Stimulated activated CD4-positive, alpha-beta T cell treated with anti-CD3 and anti-CD28 coated beads, TNF-alpha, amount 100 ng/mL, for 48 hours (primary cell): Measurements from ENCODE around the gene RALGPS1.

Source experiments
- DNase-seq, 3 donors: peaks; one replicate each; pipeline ENCODE4 v3.0.0-alpha.2; 2020; ENCODE audit warnings: low read depth in 3 of 3

Gene RALGPS1

DNA sequence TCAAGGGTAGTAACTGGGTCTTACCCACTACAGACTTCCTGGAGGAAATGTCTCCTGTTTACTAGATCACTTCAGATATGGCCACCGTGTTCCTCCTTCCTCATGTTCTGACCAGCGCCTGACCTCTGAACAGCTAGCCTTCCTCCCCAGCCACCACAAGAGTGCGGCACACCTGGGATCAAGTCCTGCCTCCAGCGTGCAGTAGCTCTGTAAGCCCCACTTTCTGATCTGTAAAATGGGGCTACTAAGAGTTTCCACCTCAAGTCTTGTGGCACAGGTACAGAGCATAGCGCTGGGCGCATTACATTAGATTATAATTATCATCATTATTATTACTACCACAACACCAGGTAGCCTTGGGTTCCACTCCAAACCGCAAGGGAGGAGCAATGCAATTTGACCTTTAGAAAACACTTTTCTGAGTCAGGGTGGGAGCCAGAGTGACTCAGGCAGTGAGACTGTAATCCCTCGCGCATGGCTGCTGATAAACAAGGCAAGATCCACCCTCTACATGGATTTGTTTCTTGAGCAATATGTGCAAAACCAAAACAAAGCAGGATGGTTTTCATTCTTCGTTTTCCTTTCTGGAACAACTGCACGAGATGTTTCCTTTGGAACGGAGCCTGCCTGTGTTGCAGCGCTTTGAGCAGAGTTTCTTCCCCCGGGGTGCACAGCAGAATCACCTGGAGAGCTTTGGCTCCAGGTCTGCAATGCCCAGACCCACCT, 272.8 kb downstream of the RALGPS1 start:
- DNase-seq: no peak

DNA sequence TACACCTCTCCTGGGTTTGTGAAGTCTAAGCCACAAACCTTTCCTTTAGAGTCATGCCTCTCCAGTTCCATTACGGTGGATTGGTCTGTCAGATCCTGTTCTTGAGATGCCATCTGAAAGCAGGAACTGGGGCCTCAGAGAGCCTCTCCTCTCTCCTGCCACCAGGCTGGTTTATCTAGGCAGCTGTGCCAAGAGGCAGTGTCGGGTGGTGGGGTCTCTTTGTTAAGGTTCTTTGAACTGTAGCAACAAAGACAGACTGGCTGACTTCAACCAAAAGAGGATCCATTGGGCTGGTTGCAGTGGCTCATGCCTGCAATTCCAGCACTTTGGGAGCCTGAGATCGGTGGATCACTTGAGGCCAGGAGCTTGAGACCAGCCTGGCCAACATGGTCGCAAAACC, 273.8 kb downstream of the RALGPS1 start:
- no peak for DNase-seq

DNA sequence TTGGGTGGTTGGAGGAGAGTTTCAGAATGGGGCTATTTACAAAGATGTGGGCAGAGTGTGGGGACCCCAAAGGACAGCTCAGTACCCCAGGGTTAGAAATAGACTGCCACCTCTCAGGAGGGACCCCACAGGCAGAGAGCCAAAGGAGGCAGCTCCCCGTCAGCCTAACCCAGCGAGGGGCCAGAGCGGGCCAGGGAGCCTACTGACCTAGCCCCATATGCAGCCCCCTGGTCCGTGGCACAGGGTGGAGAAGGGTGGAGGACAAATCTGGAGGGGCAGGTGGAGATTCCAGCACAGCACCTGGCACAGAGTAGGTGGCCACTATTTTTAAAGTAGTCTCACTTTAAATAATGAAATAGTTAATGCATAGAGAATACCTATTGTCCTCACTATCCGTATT, 275.0 kb downstream of the RALGPS1 start:
- DNase-seq: no peak

DNA sequence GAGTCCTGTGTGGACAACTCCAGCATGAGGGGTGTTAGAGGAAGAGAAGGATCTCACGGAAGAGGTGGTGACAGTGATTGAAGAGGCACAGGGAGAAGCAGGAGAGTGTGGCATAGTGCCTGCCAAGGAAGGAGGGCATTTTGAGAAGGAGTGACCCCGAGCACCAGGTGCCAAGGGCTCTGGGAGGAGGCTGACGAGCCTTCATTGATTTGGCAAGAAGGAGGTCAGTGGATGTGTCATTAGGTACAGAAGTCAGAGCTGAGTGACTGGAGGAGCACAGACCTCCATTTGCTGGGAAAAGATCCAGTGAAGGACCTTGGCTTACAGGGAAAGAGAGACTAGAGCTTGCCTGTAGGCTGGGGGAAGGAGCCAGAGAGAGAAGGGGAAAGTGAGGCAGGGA, 278.2 kb downstream of the RALGPS1 start:
- no peak for DNase-seq

DNA sequence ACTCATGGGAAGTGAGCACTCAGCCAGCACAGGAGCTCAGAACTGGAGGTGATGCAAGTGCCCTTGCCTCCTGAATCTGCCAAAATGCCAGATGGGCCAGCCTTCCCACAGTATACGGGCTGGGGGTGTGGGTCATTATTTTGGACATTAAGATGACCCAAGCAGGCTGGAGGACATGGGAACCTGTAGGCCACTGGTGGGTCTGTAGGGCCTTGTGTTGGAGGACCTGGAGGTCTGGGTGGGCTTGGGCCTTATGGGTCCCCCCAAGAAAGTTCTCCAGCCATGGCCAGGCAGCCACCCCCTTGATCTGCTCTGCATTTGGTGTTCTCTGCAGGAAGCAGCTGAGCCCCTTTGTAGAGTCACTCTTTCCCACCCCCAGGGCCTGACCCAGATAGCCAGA, 278.9 kb downstream of the RALGPS1 start:
- no peak for DNase-seq

DNA sequence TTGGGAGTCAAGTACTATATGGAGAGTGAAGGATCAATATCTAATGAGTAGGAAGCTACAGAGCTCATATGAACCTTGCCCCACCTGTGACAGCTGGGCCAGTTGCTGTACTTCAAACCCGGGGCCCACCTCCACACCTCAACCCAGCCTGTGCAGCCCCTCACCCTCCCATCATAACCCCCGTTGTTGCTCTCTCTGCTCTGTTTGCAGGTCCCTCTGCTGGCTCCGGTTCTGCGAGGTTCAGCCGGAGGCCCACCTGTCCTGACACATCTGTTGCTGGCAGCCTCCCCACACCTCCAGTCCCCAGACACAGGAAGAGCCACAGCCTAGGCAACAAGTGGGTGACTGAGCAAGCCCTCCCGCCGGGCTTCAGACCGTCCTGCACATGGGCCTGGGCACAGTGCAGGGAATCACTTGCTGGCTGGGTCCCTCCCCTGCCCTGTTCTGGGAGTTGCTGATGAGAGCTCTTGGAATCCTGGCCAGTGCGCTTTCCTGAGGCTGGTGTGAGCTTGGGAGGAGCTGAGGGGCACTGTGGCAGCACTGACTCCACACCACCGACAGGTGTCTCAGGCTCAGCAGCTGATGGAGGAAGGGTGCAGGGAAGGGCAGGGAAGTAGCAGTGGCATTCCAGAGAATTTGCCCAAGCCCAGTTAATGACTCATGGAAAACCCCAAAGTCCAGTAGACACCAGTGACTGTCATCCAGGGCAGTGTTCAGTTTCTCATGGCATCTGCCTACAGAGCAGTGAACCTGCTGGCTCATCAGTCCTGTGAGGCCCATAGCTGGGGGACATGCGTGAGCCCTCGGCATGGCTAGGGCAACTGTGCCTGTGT, 280.5 kb downstream of the RALGPS1 start:
- no peak for DNase-seq

DNA sequence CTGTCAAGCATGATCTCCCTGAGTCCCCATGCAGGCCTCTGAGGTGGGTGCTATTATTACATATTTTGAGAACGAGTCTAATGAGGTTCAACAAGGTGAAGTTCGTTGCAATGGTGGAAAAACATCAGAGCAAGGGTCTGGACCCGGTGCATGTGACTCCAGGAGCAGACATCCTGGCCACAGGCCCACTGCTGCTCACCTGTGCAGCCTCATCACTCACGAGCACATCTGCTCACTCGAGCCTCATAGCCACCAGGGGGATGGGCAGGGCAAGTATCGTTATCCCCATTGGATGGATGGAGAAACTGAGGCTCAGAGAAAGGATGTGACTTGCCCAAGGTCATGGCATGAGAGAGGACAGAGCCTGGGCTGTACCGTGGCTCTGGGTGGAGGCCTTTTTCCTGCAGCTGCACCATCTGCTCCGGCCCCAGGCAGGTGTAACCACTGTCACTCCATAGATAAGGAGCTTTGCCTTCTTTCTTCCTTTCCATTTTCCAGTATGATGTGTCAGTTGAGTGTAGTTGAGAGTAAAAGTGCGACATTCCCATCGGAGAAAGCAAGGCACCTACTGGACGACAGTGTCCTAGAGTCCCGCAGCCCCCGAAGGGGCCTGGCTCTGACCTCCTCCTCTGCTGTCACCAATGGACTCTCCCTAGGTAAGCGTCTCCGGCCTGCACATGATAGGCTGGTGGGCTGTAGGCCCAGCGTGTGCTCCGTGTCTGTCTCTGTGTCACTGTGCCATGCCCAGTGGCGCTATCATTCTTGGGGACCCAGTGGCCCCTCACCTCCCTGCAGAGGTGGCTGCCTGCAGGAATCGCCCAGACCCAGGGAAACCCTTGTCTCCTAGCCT, 281.6 kb downstream of the RALGPS1 start:
- DNase-seq: no peak

DNA sequence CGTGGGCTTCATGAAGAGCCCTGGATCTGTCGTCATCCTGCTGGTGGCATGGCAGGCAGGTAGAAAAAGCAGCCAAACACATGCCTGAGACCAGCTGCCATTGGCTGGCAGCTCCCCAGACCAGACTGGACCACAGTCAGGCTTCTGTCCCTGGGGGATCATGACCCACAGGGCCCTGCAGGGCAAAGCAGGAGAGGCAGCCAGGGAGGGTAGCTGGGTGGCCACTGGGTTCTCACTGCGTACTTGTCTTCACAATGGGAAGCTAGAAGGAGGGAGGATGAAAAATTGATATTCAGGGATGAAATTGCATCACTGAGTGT, 282.2 kb downstream of the RALGPS1 start:
- no peak for DNase-seq

DNA sequence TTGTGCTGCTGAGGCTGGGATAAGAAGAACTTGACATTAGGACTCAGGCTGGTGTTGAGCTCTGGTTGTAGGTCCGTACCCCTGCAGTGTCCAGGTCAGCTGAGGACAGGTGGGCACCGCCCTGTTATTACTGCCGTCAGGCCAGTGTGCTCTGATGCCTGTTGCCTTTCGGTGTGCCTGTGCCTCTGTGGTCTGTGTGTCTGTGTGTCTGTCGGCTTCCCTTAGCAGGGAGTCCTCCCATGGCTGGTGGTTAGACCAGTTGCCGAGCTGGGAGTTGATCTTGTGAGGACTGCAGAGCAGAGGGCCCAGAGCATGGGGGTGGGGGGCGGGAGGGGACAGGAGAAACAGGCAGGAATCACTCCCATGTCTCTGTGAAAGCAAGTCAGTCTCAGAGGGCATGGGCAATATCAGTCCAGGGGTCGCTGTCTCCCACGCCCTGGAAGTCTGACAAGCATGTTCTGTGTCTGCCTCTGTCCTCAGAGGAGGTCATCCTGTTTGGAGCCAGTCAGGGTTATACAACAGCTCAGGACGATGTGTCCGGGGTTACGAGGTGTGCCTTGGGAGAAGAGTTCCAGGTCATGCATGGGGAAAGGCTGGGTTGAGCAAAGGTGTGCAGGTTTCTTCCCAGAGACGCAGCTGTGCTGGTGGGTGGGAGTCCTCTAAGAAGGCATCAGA, 282.7 kb downstream of the RALGPS1 start:
- DNase-seq: no peak

DNA sequence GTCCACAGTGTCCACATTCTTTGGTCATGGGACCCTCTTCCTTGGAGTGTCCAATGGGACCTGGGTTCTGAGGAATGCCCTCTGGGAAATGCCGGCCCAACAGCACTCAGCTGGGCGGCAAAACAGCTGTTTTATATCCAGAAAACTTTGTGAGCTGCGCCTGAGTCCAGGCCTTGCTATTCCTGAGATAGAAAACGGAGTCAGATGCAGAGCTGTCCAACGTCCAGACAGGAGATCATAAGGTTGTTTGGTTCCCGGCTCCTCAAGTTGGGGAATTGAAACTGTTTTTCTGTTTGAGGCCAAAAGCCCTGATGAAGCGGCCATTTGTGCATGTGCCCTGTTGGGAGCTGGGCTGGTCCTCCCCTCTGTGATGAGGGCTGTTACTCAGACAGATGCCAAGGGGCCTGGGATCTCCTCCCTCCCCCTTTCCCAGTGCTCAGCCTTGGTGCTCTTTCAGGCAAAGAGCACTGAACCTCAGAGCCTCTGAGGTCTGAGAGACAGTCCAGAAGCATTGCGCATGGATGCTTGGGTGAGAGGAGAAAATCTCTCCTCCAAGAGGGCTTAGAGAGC, 283.4 kb downstream of the RALGPS1 start:
- no peak for DNase-seq

DNA sequence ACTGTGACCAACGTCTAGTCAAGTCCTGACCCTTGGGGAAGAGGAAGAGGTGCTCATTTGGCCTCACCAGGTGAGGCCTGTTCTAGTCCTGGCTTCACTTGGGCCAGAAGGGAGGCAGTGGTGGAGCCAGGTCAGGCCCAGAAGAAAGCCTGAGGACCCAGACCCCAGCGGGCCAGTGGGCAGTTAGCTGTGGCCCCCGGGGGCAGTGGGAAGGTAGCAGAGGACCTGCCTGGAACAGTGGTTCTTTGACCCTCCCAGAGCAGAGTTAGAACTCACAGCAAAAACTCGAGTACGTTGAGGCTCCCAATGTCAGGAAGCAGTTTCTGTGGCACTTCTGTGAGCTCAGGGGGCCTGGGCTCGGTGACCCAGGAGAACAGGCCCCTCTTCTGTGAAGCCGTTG, 284.0 kb downstream of the RALGPS1 start:
- DNase-seq: no peak

DNA sequence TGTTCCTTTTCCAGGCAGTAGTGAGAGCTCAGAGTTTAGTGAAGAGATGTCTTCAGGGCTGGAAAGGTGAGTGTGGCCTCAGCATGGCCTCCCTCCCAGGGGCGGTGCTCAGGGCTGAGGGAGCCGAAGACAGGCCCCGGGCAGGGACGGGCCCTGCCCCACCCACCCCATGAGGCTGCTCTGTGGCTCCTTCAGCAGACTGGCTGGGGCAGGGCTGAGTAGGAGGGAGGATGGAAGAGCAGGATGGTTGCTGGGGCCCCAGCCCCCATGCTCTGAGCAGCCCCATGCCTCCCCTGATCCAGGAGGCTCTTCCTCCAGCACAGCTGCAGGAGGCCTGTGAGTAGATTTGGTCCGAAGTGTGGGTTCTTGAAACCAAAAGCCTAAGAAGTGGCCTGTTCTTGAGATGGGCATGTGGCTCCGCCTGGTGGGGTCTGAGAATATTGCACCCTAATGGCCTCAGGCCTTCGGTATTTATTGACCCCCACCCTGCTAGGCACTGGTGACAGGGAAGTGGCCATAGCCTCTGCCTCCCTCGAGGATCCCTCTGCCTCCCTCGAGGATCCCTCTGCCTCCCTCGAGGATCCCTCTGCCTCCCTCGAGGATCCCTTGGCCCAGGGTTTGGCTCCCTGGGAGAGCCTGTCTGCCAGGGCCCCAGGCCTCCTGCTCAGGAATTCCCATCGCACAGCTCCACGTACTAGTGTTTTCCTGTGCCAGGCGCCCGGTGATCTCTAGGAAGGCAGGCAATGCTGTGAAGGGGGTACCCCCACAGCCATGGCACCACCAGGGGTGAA, 284.6 kb downstream of the RALGPS1 start:
- peak; percentile 46 to 67 (median 60) for DNase-seq

DNA sequence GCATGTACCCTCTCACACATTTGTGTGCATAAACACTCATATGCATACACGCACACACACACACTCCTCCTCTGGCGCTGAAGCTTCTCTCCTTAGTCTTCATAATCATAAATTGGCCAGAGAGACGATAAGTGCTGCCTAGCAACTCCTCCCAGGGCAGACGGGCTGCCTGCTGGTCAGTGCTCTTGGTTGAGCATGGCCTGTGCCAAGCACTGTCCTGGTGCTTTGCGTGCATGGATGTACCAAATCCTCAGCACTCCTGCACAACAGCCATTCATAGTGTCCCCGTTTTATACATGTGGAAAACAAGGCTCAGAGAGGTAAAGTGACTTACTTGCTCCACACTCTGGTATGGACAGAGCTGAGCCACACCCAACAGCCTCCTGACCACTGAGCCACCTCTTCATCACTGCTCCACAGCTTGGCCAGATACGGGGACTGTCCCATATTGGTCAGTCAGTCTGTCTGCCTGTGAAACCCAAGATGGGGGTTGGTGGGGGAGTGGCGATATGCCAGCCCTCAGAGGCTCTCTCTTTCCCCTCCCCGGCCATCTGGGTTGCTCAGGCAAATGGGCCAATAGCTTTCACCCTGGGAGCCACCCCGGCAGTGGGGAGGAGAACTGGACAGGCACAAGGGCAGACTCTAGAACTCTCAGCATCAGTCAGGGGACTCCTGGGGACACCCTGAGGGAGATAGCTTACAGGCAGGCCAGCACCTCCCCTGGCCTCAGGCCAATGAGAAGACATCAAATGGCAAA, 285.7 kb downstream of the RALGPS1 start:
- no peak for DNase-seq

DNA sequence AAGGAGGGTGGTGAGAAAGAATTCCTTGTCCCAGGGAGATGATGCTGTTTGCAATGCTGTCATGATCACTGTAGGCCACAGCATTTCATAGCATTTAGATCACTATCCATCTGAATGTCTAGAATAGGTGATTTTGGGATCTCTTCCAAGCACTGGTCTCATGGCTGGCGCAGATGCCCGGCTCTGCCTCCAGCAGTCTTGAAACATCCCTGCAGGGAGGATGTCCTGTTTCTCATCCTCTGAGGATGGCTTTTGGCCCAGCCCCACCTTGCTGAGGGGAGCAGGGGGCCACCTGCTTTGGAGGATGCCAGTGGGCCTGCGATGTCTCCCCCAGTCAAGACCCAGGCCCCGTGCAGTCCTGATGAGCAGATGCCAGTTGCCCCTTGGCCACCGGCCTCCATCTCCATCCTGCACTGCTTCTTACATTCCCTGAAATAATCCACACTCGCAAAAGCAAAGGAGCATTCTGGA, 286.5 kb downstream of the RALGPS1 start:
- no peak for DNase-seq

DNA sequence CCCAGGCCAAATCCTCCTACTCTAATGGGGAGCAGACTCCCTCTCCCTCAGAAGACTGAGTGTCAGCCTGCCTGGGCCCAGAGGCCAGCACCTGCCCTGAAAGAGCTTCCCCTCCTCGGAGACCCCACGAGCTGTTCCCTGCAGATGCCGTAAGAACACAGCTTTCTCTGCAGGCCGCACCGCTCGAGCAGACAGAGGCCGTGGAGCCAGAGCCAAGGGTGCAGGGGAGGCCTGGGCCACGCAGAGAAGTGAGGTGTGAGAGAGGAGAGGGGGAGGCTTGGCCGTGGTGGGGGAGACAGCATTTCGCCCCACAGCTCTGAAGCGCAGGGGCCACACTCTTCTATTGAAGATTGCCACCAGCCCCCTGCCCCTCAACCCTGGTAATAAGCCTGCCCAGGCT, 287.1 kb downstream of the RALGPS1 start:
- no peak for DNase-seq

DNA sequence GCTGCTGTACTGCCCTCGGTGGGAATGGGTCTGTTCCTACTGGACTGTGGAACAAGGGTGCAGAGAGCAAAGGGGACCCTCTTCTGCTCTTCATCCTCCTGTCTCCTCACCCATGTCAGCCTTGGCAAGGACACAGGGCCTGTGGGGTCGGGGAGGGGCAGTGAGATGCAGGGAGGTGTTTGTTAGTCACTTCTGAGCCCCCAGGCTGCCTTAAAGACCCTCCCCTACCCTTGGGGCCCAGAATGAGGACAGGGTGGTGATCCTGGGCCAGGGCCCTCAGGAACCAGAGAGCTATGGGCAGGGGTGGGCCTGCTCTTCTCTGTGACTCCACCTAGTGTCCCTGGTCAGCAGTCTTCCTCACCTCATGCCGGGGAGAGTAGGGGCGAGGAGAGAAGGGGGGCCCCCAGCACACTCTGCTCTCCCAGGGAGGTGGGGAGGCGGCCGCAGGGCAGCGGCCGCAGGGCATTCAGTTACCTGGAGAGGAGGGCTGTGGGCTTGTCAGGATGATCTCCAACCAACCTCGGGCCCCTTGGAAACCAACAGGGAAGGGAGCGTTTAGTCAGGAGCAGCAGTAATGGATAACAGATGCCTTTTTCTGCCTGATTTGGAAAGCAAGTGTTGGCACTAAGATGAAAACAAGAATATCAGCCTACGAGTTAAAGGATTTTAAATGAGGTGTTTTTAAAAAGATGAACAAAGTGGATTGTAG, 288.0 kb downstream of the RALGPS1 start:
- no peak for DNase-seq

DNA sequence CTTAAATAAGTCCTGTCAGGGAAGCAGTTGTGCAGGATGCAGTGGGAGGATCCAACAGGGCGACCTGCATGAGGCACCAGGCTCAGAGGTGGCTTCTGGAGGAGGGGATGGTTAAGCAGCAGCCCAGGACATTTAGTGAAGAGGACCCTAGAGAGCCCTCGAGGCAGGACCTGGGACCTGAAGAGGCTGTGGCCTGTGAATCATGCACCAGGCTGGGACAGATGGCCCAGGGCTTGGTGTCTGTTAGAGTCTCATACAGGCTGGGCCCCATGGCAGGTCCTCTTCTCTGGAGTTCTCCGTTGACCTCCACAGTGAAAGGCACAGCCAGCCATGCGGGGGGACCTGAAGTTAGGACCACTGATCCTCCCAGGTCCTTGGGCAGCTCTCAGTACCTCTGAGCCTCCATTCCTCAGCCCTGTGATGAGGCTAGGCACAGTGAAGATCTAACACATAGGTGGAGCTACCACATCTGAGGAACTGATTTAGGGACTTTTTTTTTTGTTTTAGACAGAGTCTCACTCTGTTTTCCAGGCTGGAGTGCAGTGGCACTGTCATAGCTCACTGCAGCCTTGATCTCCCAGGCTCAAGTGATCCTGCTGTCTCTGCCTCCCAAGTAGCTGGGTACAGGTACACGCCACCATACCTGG, 289.2 kb downstream of the RALGPS1 start:
- DNase-seq: no peak

DNA sequence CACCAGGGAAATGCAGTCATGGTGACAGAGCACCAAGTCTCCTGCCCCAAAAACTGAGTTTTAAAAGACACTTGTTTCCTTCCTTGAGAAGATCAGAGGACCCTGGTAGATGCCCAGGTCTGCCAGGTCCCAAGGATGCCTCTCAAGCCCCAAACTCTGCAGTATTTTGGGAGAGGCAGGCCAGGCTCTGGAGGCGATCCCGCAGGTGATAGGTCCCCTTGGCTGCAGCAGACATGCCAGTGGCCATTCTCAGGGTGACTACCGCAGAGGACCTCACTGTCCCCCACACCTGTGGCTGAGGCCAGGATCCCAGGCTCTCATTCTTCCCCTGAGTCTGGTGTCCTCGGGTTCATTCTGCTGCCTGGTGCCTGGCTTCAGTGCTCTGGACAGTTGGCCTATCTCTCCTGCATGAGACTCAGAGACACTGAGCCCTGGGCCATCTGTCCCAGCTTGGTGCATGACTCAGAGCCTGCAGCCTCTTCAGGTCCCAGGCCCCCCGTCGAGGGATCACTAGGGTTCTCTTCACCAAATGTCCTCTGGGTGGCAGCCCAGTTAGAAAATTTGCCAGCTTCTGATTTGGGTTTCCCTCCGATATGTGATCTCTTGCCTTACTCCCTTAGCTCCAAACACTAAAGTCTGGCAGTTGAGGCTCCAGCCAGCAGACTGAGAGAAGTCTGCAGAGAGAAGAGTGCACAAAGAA, 290.3 kb downstream of the RALGPS1 start:
- no peak for DNase-seq
